ENCODE results near the gene ERN1.

GRCh38 chr17:64063088-64063487 is 66.9 kb downstream of the ERN1 start:
- TF ChIP-seq, protein P1, sequence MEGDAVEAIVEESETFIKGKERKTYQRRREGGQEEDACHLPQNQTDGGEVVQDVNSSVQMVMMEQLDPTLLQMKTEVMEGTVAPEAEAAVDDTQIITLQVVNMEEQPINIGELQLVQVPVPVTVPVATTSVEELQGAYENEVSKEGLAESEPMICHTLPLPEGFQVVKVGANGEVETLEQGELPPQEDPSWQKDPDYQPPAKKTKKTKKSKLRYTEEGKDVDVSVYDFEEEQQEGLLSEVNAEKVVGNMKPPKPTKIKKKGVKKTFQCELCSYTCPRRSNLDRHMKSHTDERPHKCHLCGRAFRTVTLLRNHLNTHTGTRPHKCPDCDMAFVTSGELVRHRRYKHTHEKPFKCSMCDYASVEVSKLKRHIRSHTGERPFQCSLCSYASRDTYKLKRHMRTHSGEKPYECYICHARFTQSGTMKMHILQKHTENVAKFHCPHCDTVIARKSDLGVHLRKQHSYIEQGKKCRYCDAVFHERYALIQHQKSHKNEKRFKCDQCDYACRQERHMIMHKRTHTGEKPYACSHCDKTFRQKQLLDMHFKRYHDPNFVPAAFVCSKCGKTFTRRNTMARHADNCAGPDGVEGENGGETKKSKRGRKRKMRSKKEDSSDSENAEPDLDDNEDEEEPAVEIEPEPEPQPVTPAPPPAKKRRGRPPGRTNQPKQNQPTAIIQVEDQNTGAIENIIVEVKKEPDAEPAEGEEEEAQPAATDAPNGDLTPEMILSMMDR (IDR thresholded peaks at IDR 0.05 in 4 of 5, conservative IDR thresholded peaks at IDR 0.05 in 1 of 5), result no peak
- no peak for TF ChIP-seq POLR2A (IDR thresholded peaks at IDR 0.05)

Measured in gastrocnemius medialis (tissue), 4 donors.